Prostate gland (tissue), 2 donors: Measurements from ENCODE around the gene PELI3. TPM values are rescaled to one million over a fixed set of nuclear protein-coding genes. Genes with fewer than 3 reads are reported as not detected.

Experiments used
- DNase-seq: peaks from one replicate; pipeline ENCODE4 v3.0.0-alpha.2; 2019; ENCODE audit warnings: low spot score
- H3K27ac ChIP-seq, 2 donors: fragments of 200-600 bp; sonication (generic); 2 replicates each; pipeline ENCODE4 v1.5.1; 2017 to 2019
- H3K27me3 ChIP-seq: fragments of 200-600 bp; sonication (generic); replicated peaks from 2 replicates; pipeline ENCODE4 v1.5.1; 2019; ENCODE audit not compliant: insufficient read depth
- H3K36me3 ChIP-seq, 2 donors: fragments of 200-600 bp; sonication (generic); 1 replicate in 1 of 2; 2 replicates in 1 of 2; pipeline versions ENCODE4 v1.5.1 to v1.8.1; 2017 to 2019
- H3K4me1 ChIP-seq: fragments of 200-600 bp; sonication (generic); replicated peaks from 2 replicates; pipeline ENCODE4 v1.5.1; 2019
- H3K4me3 ChIP-seq, 2 donors: fragments of 200-600 bp; sonication (generic); 2 replicates each; pipeline ENCODE4 v1.5.1; 2017 to 2019
- H3K9me3 ChIP-seq: fragments of 200-600 bp; sonication (generic); 2 replicates; pipeline ENCODE4 v1.5.1; 2017
- POLR2A ChIP-seq: fragments of 450-650 bp; IDR thresholded peaks from one replicate; pipeline ENCODE4 v1.6.1; 2016; ENCODE audit warnings: antibody characterized with exemption, mild to moderate bottlenecking
- POLR2AphosphoS5 ChIP-seq: sonication (generic); formaldehyde crosslinking; IDR thresholded peaks from one replicate; pipeline ENCODE4 v1.6.1; 2017; ENCODE audit warnings: antibody characterized with exemption
- WGBS: methylation state at CpG from one replicate; pipeline ENCODE4 v1.1.5; 2018; 5-methylcytosine and 5-hydroxymethylcytosine counted together
- intact Hi-C: fragments of 100-400 bp; cut with DNase I; formaldehyde crosslinking; loops from one replicate; pipeline ENCODE4 v1.14.2; 2022
- total RNA-seq, 2 donors: library from RNA; depleted of rRNA; stranded (reverse); fragments of >200 nt; gene quantifications; one replicate each; pipeline ENCODE4 v1.1.0, GENCODE V29; 2016
- TF ChIP-seq, protein P1 (sequence below), 4 experiments: fragments of 200-600 bp in 2 of 4; fragments of 450-650 bp in 2 of 4; sonication (generic) in 2 of 4; IDR thresholded peaks; 1 replicate in 3 of 4; 2 replicates in 1 of 4; pipeline ENCODE4 v1.5.1; 2016 to 2019; ENCODE audit warnings: antibody characterized with exemption in 4 of 4, mild to moderate bottlenecking in 2 of 4, moderate library complexity in 2 of 4

Gene PELI3
- total RNA-seq, 2 donors from 2014 or later = 23.9 to 27.0 TPM

DNA sequence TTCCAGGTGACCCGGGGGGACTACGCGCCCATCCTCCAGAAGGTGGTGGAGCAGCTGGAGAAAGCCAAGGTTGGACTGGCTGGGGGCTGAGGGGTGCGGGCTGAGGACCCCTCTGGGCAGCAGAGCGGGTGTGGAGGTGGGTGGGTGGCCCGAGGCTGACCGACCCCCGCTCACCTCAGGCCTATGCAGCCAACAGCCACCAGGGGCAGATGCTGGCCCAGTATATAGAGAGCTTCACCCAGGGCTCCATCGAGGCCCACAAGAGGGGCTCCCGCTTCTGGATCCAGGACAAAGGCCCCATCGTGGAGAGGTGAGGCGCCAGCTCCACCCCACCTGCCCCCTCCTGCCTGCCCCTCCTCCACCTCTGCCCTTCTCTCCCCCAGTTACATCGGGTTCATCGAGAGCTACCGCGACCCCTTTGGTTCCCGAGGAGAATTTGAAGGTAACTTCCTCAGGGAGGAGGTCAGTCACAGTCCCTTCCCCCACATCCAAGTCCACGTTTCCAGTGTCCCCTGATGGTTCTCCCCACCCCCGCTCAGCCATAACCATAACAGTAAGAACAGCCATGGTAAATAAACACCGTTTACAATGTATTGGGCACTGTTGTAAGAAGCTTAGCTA is 24.7 kb downstream of the PELI3 start:
- Histone ChIP-seq H3K4me3 (no peak overlapping the region), H3K36me3 (peaks cover 2 to 25% of the 10 kb centered on the region in 2 donors), H3K9me3 (no peaks in the 10 kb centered on the region), H3K4me1 (no peaks in the 10 kb centered on the region), H3K27ac (no peak overlapping the region), H3K27me3 (no peaks in the 10 kb centered on the region)
- intact Hi-C loops = no loop called here
- no peak for DNase-seq
- 70% methylated on average over 20 of the region's 20 CpGs for WGBS
- TF ChIP-seq, protein P1, sequence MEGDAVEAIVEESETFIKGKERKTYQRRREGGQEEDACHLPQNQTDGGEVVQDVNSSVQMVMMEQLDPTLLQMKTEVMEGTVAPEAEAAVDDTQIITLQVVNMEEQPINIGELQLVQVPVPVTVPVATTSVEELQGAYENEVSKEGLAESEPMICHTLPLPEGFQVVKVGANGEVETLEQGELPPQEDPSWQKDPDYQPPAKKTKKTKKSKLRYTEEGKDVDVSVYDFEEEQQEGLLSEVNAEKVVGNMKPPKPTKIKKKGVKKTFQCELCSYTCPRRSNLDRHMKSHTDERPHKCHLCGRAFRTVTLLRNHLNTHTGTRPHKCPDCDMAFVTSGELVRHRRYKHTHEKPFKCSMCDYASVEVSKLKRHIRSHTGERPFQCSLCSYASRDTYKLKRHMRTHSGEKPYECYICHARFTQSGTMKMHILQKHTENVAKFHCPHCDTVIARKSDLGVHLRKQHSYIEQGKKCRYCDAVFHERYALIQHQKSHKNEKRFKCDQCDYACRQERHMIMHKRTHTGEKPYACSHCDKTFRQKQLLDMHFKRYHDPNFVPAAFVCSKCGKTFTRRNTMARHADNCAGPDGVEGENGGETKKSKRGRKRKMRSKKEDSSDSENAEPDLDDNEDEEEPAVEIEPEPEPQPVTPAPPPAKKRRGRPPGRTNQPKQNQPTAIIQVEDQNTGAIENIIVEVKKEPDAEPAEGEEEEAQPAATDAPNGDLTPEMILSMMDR (IDR thresholded peaks at IDR 0.05) = no peak
- TF ChIP-seq POLR2A (no peak), POLR2AphosphoS5 (no peak)

DNA sequence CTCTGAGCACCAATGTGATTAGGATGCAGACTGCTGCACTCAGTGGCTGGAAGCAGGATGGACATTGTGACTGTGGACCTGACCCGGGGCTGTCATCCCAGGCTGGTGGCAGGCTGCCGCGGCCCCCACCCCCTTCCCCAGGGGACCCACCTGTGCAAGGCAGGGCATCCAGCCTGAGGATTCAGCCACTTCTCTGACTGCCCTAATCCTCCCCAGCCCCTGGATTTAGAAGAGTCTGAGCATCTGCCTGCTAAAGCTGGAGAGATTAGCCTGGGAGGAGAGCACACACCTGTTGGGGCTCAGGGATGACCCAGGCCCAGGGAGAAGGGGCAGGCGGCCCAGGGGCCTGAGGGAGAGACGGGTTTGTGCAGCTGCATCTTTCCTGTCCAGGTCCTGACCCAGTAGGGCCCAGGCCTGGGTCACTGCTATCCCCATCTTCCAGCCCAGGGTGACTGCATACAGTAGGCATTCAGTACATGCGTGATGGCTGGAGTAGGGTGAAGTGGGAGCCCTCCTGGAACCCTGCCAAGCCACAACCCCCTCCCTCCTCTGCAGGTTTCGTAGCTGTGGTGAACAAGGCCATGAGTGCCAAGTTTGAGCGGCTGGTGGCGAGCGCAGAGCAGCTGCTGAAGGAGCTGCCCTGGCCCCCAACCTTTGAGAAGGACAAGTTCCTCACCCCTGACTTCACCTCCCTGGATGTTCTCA is 25.6 kb downstream of the PELI3 start:
- no peak overlapping the region for H3K4me3 ChIP-seq
- H3K27ac ChIP-seq = no peak overlapping the region
- no peaks in the 10 kb centered on the region for H3K9me3 ChIP-seq
- 86% methylated on average over 8 of the region's 10 CpGs for WGBS
- TF ChIP-seq, protein P1 (IDR thresholded peaks at IDR 0.05) = no peak
- no peak for TF ChIP-seq POLR2AphosphoS5
- TF ChIP-seq POLR2A = no peak
- H3K4me1 ChIP-seq = no peaks in the 10 kb centered on the region
- no peak for DNase-seq
- peaks cover 0 to 18% of the 10 kb centered on the region in 2 donors for H3K36me3 ChIP-seq
- H3K27me3 ChIP-seq = no peaks in the 10 kb centered on the region
- intact Hi-C loops = no loop called here

DNA sequence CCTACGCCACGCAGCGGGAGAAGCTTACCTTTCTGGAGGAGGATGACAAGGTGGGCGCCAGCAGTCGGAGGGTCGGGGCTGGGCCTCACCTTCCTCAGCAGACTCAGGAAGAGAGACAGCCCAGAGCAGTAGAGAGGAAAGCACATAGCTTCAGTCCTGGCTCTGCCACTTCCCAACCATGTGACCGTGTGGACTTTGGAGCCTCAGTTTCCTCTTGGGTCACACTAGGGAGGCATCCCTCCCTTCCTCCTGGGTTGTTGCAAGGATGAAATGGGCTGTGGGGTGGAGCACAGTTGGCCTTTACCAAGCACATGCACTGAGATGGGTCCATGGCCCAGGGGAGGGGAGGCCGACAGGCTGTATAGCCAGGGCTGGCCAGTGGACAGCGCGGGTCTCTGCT is 26.4 kb downstream of the PELI3 start:
- TF ChIP-seq POLR2A (no peak), POLR2AphosphoS5 (no peak)
- TF ChIP-seq, protein P1 (IDR thresholded peaks at IDR 0.05) = no peak
- intact Hi-C loops = no loop called here
- Histone ChIP-seq H3K36me3 (peaks cover 0 to 16% of the 10 kb centered on the region in 2 donors), H3K9me3 (no peaks in the 10 kb centered on the region), H3K27ac (no peak overlapping the region), H3K4me3 (no peak overlapping the region), H3K27me3 (no peaks in the 10 kb centered on the region), H3K4me1 (no peaks in the 10 kb centered on the region)
- WGBS = 94% methylated on average over 10 of the region's 10 CpGs
- no peak for DNase-seq

DNA sequence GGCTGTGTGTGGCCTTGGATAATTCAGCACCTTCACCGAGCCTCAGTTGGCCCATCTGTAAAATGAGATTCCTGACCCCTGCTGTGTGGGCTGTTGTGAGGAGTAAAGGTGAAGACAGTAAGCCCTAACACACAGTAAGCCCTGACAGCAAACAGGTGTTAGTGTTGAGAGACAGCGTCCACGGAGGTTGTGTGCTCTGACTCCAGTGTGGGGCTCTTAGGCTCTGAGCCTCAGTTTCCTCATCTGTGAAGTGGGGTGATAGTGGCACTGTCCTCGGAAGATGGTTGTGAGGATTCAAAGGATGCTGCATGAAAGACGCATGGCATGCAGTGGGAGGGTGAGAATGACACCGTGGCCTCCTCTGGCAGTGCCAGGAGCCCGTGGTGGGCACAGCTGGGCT is 27.8 kb downstream of the PELI3 start:
- DNase-seq = no peak
- TF ChIP-seq POLR2A = no peak
- no peak for TF ChIP-seq POLR2AphosphoS5
- TF ChIP-seq, protein P1 (IDR thresholded peaks at IDR 0.05) = no peak
- 93% methylated on average over 7 of the region's 7 CpGs for WGBS
- H3K9me3 ChIP-seq = no peaks in the 10 kb centered on the region
- no peaks in the 10 kb centered on the region for H3K4me1 ChIP-seq
- intact Hi-C loops = no loop called here
- H3K4me3 ChIP-seq = no peak overlapping the region
- no peak overlapping the region for H3K27ac ChIP-seq
- H3K36me3 ChIP-seq = peaks cover 0 to 24% of the 10 kb centered on the region in 2 donors
- no peaks in the 10 kb centered on the region for H3K27me3 ChIP-seq

DNA sequence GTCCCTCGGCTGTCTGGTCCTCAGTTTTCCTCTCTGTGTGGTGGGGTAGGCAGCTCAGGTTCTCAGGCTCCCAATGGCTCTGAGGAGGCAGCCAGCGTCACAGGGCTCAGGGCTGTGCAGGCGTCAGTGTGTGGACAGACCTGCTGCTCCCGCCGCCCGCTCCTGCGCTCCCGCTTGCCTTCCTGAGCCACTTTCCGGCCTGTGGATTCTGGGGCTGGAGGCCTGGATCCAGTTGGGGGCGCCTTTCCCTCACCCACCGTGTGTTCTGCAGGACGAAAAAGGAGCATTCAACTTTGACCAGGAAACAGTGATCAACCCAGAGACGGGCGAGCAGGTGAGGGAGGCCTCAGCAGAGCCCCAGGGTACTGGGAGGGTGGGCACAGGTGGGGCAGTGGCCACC is 28.2 kb downstream of the PELI3 start:
- intact Hi-C loops = no loop called here

More for the DNA sequence above, 28.2 kb downstream of the PELI3 start:
- TF ChIP-seq, protein P1 (IDR thresholded peaks at IDR 0.05) = no peak
- TF ChIP-seq POLR2AphosphoS5 (no peak), POLR2A (no peak)
- Histone ChIP-seq H3K27ac (no peak overlapping the region), H3K27me3 (no peaks in the 10 kb centered on the region), H3K36me3 (peaks cover 0 to 24% of the 10 kb centered on the region in 2 donors), H3K4me1 (no peaks in the 10 kb centered on the region), H3K4me3 (no peak overlapping the region), H3K9me3 (no peaks in the 10 kb centered on the region)
- WGBS = 86% methylated on average over 14 of the region's 14 CpGs
- no peak for DNase-seq
